Motor neuron (in vitro differentiated cells): ENCODE data around the gene LSAMP. TPM values are rescaled to one million over a fixed set of nuclear protein-coding genes. Genes with fewer than 3 reads are reported as not detected.

Source experiments
- ATAC-seq, 8 experiments: fragments of 200-7000 bp; cut with Tn5 transposase; replicated peaks in 6 of 8; 2 replicates each; pipeline ENCODE4 v1.8.0; 2021; ENCODE audit warnings: mild to moderate bottlenecking in 8 of 8, moderate library complexity in 8 of 8
- H3K27ac ChIP-seq, 2 donors: fragments of 250-450 bp; sonication (Bioruptor Pico); 2 replicates each; pipeline ENCODE4 v1.9.0; 2021; ENCODE audit warnings: antibody characterized with exemption in 2 of 2, mild to moderate bottlenecking in 2 of 2, moderate library complexity in 1 of 2
- H3K4me1 ChIP-seq, 2 donors: fragments of 250-450 bp; sonication (Bioruptor Pico); replicated peaks in 1 of 2; 2 replicates each; pipeline ENCODE4 v1.6.1; 2021; ENCODE audit warnings: antibody characterized with exemption in 2 of 2, mild to moderate bottlenecking in 2 of 2, moderate library complexity in 1 of 2
- H3K4me3 ChIP-seq, 5 donors: fragments of 250-450 bp; sonication (Bioruptor Pico); 2 replicates each; pipeline ENCODE4 v1.9.0; 2021; ENCODE audit warnings: antibody characterized with exemption in 5 of 5, mild to moderate bottlenecking in 5 of 5, moderate library complexity in 4 of 5
- WGBS, 10 experiments: fragments of 450-650 bp; shearing (Covaris generic); methylation state at CpG; one replicate each; pipeline ENCODE4 v1.0.0; 2022; 5-methylcytosine and 5-hydroxymethylcytosine counted together
- in situ Hi-C, 9 experiments: fragments of 400-800 bp; cut with MboI; loops; one replicate each; pipeline ENCODE4 v1.15.0; 2021; ENCODE audit warnings: low sequenced_read_pairs in 9 of 9, low pct_unique_long_range_greater_than_20kb in 2 of 9; ENCODE audit not compliant: unreplicated experiment in 9 of 9
- total RNA-seq, 8 experiments: library from RNA; unstranded; fragments of 300-600 nt; gene quantifications; 2 replicates each; pipeline versions ENCODE4 v1.2.3 to v1.2.4, GENCODE V29; 2022

Gene LSAMP
- total RNA-seq, 8 experiments from 2014 or later: 24.4 to 76.5 (median 39.2) TPM

DNA sequence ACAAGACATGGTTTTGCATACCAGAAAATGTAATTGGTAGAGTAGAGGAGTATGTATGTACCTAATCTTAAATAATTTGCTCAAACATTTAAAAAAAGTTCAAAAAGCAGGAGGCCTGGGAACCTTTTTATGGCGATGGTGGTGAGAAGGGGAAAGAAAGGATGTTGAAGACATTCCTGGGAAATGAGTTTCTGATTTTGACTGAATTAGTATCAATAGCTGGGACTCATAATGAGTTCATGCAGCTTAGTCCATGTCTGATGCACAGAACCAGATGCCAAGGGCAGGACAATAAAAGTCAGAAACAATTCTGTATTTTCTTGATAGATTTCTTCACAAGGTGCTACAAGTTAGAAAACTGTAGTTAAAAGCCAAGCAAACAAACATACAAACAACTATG, 426.6 kb downstream of the LSAMP start:
- in situ Hi-C loops: no loop called here
- Histone ChIP-seq H3K4me3 (no peak overlapping the region), H3K27ac (no peak overlapping the region), H3K4me1 (peaks cover 3 to 10% of the 10 kb centered on the region in 2 donors)
- ATAC-seq: no peak
- 0 to 100% (median 100%) methylated on average over 1 of the region's 1 CpG; no CpG with 5 or more reads in 2 of the 10 experiments for WGBS, 10 experiments

GRCh38 chr3:116015931-116016330, 429.4 kb downstream of the LSAMP start:
- ATAC-seq: peak in 2 of 8 experiments; percentile 18 to 38
- WGBS, 10 experiments: 57 to 100% (median 70%) methylated on average over 1 to 2 of the region's 2 CpGs; no CpG with 5 or more reads in 3 of the 10 experiments
- Histone ChIP-seq H3K4me1 (peaks cover 3 to 11% of the 10 kb centered on the region in 2 donors), H3K4me3 (no peak overlapping the region), H3K27ac (no peak overlapping the region)
- in situ Hi-C loops: no loop called here

DNA sequence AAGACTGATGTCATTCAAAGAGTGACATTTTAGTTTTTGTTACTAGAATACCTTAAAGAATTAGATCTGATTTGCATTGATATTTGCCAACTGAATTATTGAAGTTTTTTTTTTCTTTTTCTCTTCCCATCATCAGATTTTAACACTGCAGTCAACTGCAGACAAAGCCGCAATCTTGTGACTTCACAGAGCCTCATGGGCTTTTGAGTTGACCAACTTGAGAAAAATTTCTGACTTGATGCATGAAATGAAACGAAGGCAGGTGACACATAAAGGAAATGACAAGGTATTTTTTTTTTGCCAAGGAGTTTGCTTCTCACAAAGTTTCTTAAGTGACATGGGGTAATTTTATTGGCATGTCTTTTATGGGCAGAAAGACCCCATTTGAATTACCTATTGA, 438.3 kb downstream of the LSAMP start:
- ATAC-seq: no peak
- 67 to 100% (median 95%) methylated on average over 1 to 2 of the region's 2 CpGs for WGBS, 10 experiments

DNA sequence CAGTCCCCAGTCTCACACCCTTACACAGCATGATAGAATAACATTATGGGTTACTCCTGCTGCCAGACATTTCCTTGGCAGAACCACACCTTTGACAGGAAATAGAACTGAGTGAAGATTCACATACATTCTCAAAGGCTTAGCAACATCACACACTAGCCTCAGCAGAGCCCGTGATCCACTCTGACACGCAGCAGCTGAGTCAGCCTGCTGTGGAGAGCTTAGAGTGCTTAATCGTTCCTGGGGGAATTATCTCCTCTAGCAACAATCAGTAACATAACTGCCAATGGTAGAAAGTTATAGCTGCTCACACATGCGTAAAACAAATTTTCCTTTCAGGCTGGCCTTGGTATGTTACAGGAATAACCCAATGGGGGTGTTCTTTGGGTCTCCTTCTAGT, 439.9 kb downstream of the LSAMP start:
- WGBS, 10 experiments: 0 to 75% (median 61%) methylated on average over 1 to 4 of the region's 4 CpGs; no CpG with 5 or more reads in 2 of the 10 experiments
- ATAC-seq: peak; percentile 90 to 100 (median 100)
- H3K4me1 ChIP-seq: peaks cover 5 to 21% of the 10 kb centered on the region in 2 donors
- no peak overlapping the region for H3K4me3 ChIP-seq
- in situ Hi-C loops: no loop called here
- peak overlapping the region; percentile 61 to 64 for H3K27ac ChIP-seq

More for the DNA sequence above, 438.3 kb downstream of the LSAMP start:
- Histone ChIP-seq H3K4me3 (no peak overlapping the region), H3K27ac (no peak overlapping the region), H3K4me1 (peaks cover 5 to 25% of the 10 kb centered on the region in 2 donors)
- in situ Hi-C loops: no loop called here

GRCh38 chr3:116002235-116002634, 443.1 kb downstream of the LSAMP start:
- 50 to 100% (median 83%) methylated on average over 1 to 2 of the region's 2 CpGs; no CpG with 5 or more reads in 1 of the 10 experiments for WGBS, 10 experiments
- ATAC-seq: peak in 1 of 8 experiments; percentile 11
- Histone ChIP-seq H3K4me1 (peaks cover 15 to 34% of the 10 kb centered on the region in 2 donors), H3K4me3 (no peak overlapping the region), H3K27ac (no peak overlapping the region)
- in situ Hi-C loops: no loop called here

- no peak overlapping the region for H3K4me3 ChIP-seq
- in situ Hi-C loops: no loop called here
- 17 to 100% (median 80%) methylated on average over 1 of the region's 1 CpG; no CpG with 5 or more reads in 1 of the 10 experiments for WGBS, 10 experiments
- H3K4me1 ChIP-seq: peaks cover 15 to 33% of the 10 kb centered on the region in 2 donors
- H3K27ac ChIP-seq: no peak overlapping the region
- no peak for ATAC-seq
Measured at GRCh38 chr3:116001151-116001621, 444.1 kb downstream of the LSAMP start.

GRCh38 chr3:116000311-116000710, 445.0 kb downstream of the LSAMP start:
- H3K27ac ChIP-seq: no peak overlapping the region
- in situ Hi-C loops: no loop called here
- ATAC-seq: peak in 7 of 8 experiments; percentile 54 to 85 (median 71)

DNA sequence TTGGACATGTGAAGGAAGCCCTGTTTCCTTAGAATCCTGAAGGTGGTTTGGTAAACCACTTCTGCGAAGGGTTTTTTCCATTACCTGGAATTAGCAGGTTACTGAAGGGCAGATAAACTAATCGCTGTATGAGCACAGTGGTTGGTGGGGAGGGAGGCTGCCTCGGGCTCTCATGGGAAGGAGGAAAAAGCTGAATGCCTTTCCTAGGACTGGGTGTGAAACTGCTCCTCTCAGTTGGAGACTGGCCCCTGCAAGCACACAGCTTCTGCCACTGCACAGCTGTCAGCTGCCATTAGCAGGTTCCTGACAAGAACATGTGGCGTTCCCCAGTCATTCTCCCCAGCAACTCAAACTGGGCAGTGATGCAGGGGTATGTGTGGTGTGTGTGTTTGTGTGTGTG, 445.7 kb downstream of the LSAMP start:
- peak in 5 of 8 experiments; percentile 21 to 53 (median 42) for ATAC-seq
- Histone ChIP-seq H3K4me3 (no peak overlapping the region), H3K4me1 (peaks cover 10 to 19% of the 10 kb centered on the region in 2 donors), H3K27ac (no peak overlapping the region)
- in situ Hi-C loops: no loop called here
- WGBS, 10 experiments: 40 to 89% (median 80%) methylated on average over 1 to 4 of the region's 4 CpGs; no CpG with 5 or more reads in 5 of the 10 experiments

More at GRCh38 chr3:116000311-116000710, 445.0 kb downstream of the LSAMP start:
- WGBS, 10 experiments: 33 to 100% (median 72%) methylated on average over 1 to 3 of the region's 3 CpGs; no CpG with 5 or more reads in 4 of the 10 experiments
- Histone ChIP-seq H3K4me3 (no peak overlapping the region), H3K4me1 (peaks cover 15 to 26% of the 10 kb centered on the region in 2 donors)

GRCh38 chr3:115999001-115999585, 446.2 kb downstream of the LSAMP start:
- peak in 4 of 8 experiments; percentile 33 to 49 (median 42) for ATAC-seq
- in situ Hi-C loops: no loop called here
- WGBS, 10 experiments: 30 to 100% (median 58%) methylated on average over 1 to 5 of the region's 5 CpGs
- Histone ChIP-seq H3K27ac (no peak overlapping the region), H3K4me3 (no peak overlapping the region), H3K4me1 (peaks cover 10 to 19% of the 10 kb centered on the region in 2 donors)

GRCh38 chr3:115996420-115997108, 448.7 kb downstream of the LSAMP start:
- in situ Hi-C loops: no loop called here
- 65 to 81% (median 74%) methylated on average over 1 to 3 of the region's 3 CpGs; no CpG with 5 or more reads in 3 of the 10 experiments for WGBS, 10 experiments
- ATAC-seq: no peak
- Histone ChIP-seq H3K4me3 (no peak overlapping the region), H3K4me1 (peaks cover 10 to 13% of the 10 kb centered on the region in 2 donors), H3K27ac (no peak overlapping the region)

DNA sequence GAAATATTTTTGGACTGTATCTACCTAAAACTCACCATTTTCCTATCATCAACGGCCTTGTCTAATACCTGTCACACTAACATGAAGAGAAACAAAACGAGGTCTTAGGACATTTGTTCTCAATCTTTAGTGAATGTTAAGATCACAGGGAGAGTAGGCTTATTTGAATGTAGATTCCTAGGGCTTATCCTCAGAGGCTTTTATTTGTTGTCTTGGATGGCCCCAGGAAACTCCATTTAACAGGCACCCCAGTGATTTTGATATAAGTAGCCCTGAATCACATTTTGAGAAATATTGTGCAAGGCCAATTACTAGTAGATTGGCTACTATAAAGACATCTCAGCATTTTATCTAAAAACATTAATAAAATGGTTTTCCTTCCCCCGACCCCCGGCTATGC, 454.6 kb downstream of the LSAMP start:
- no peak for ATAC-seq
- WGBS, 10 experiments: 14 to 100% (median 63%) methylated on average over 1 to 4 of the region's 4 CpGs; no CpG with 5 or more reads in 1 of the 10 experiments
- H3K4me3 ChIP-seq: no peak overlapping the region
- peaks cover 0 to 5% of the 10 kb centered on the region in 2 donors for H3K4me1 ChIP-seq
- in situ Hi-C loops: no loop called here
- no peak overlapping the region for H3K27ac ChIP-seq

DNA sequence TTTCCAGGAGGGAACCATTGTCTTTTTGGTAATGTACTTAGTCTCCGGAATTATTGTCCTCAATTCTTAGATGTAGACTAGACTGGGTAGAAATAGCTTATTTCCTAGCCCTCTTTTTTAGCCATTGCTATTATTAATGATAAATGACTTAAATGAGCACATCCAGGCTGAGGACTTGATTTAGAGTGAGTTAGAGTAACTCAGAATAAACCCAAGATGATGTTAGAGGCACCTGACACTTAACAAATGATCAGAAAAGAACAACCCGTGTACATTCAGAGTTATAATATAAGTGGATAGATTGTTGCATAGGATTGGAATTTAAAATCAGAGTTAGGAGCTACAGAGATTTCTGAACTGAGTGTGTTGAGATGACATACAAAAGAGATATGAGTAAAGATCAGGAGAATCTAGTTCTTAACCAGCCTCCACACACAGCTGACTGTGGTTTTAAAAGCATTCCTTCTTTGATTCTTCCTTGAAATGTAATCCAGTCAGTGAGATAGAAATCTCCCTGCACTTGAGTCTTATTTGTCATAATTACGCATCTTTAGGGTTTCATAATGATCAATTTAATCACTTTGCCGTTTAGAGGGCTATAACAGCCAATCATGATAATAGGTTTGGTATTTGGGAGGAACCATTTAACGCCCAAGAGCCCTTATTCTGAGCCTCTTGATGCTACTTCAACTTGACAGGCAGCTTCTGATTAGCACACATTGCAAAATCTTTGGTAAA, 455.4 kb downstream of the LSAMP start:
- Histone ChIP-seq H3K4me1 (peaks cover 0 to 5% of the 10 kb centered on the region in 2 donors), H3K27ac (no peak overlapping the region), H3K4me3 (no peak overlapping the region)
- in situ Hi-C loops: no loop called here
- ATAC-seq: peak in 6 of 8 experiments; percentile 19 to 70 (median 46)
- 24 to 84% (median 73%) methylated on average over 2 to 5 of the region's 5 CpGs for WGBS, 10 experiments
